MM.1S (cell line): ENCODE results near the gene TASL.

ENCODE experiments used
- DNase-seq: peaks from one replicate; pipeline ENCODE4 v3.0.0-alpha.2; 2015
- H2AFZ ChIP-seq: fragments of 300-600 bp; sonication (generic); 2 replicates; pipeline ENCODE4 v1.6.0; 2016; ENCODE audit warnings: antibody characterized with exemption, low read length
- H3F3A ChIP-seq: fragments of 300-600 bp; sonication (generic); 2 replicates; pipeline ENCODE4 v1.6.1; 2016; ENCODE audit warnings: mild to moderate bottlenecking, antibody characterized with exemption, low read length, moderate library complexity, mixed read lengths; ENCODE audit not compliant: insufficient read depth
- H3K27ac ChIP-seq: fragments of 300-600 bp; sonication (generic); 2 replicates; pipeline ENCODE4 v1.5.1; 2016; ENCODE audit warnings: mild to moderate bottlenecking, low read length
- H3K27me3 ChIP-seq: fragments of 300-600 bp; sonication (generic); replicated peaks from 2 replicates; pipeline ENCODE4 v1.6.0; 2016; ENCODE audit warnings: low read length; ENCODE audit not compliant: insufficient read depth
- H3K36me3 ChIP-seq: fragments of 300-600 bp; sonication (generic); replicated peaks from 2 replicates; pipeline ENCODE4 v1.6.1; 2016; ENCODE audit warnings: mild to moderate bottlenecking, low read length, mixed read lengths; ENCODE audit not compliant: insufficient read depth
- H3K4me1 ChIP-seq: fragments of 300-600 bp; sonication (generic); 2 replicates; pipeline ENCODE4 v1.6.1; 2016; ENCODE audit warnings: low read length, mixed read lengths
- H3K4me2 ChIP-seq: fragments of 300-600 bp; sonication (generic); 2 replicates; pipeline ENCODE4 v1.6.0; 2016; ENCODE audit warnings: low read depth, low read length
- H3K4me3 ChIP-seq: fragments of 300-600 bp; sonication (generic); 2 replicates; pipeline ENCODE4 v1.5.1; 2016; ENCODE audit warnings: low read length, mixed read lengths
- H3K79me2 ChIP-seq: fragments of 300-600 bp; sonication (generic); 2 replicates; pipeline ENCODE4 v1.6.1; 2016; ENCODE audit warnings: mixed run types, low read length, mixed read lengths
- H3K9ac ChIP-seq: fragments of 300-600 bp; sonication (generic); 2 replicates; pipeline ENCODE4 v1.6.1; 2016; ENCODE audit warnings: low read length, mixed read lengths
- H3K9me2 ChIP-seq: fragments of 300-600 bp; sonication (generic); replicated peaks from 2 replicates; pipeline ENCODE4 v1.6.1; 2016; ENCODE audit warnings: mild to moderate bottlenecking, low read length, mixed read lengths; ENCODE audit not compliant: insufficient read depth
- H3K9me3 ChIP-seq: fragments of 300-600 bp; sonication (generic); replicated peaks from 2 replicates; pipeline ENCODE4 v1.6.1; 2016; ENCODE audit warnings: mild to moderate bottlenecking, low read length, mixed read lengths; ENCODE audit not compliant: insufficient read depth
- H4K20me1 ChIP-seq: fragments of 300-600 bp; sonication (generic); 2 replicates; pipeline ENCODE4 v1.6.1; 2016; ENCODE audit warnings: mild to moderate bottlenecking, low read length, moderate library complexity, mixed read lengths; ENCODE audit not compliant: insufficient read depth
- CTCF ChIP-seq: fragments of 300-600 bp; sonication (generic); IDR thresholded peaks from 2 replicates; pipeline ENCODE4 v1.5.1; 2016; ENCODE audit warnings: antibody characterized with exemption, low read length, mixed read lengths
- EZH2 ChIP-seq: fragments of 300-600 bp; sonication (generic); optimal IDR thresholded peaks from 2 replicates; pipeline ENCODE3; 2017; ENCODE audit warnings: low read depth, mild to moderate bottlenecking, antibody characterized with exemption, low read length, mixed read lengths
- EZH2phosphoT487 ChIP-seq: fragments of 300-600 bp; sonication (generic); IDR thresholded peaks from 2 replicates; pipeline ENCODE4 v1.6.1; 2018; ENCODE audit warnings: antibody characterized with exemption, low read length

The TASL gene

GRCh38 chrX:30513284-30513683 lies 64.3 kb downstream of the TASL start:
- Histone ChIP-seq H4K20me1 (no peaks in the 10 kb centered on the region), H3K9me2 (no peaks in the 10 kb centered on the region), H3K27ac (no peak overlapping the region), H2AFZ (no peak overlapping the region), H3K79me2 (no peaks in the 10 kb centered on the region), H3F3A (no peaks in the 10 kb centered on the region), H3K36me3 (no peaks in the 10 kb centered on the region), H3K9me3 (no peaks in the 10 kb centered on the region), H3K4me2 (no peak overlapping the region), H3K27me3 (no peaks in the 10 kb centered on the region), H3K4me3 (no peak overlapping the region), H3K9ac (no peak overlapping the region), H3K4me1 (no peaks in the 10 kb centered on the region)
- no peak for TF ChIP-seq EZH2phosphoT487
- TF ChIP-seq EZH2: no peak
- peak; percentile 48 for TF ChIP-seq CTCF
- DNase-seq: no peak
